GM11168 (cell line): ENCODE measurements around the gene SNCB.

Source experiments
- in situ Hi-C: fragments of 300-500 bp; cut with MboI; formaldehyde crosslinking; loops from one replicate; pipeline ENCODE4 v1.12.0; 2022; ENCODE audit warnings: low sequenced_read_pairs; ENCODE audit not compliant: unreplicated experiment

The SNCB gene

GRCh38 chr5:176646049-176646706 lies 15.8 kb upstream of the SNCB start:
- in situ Hi-C loops, result no loop called here

- in situ Hi-C loops, result no loop called here
These were observed 14.7 kb upstream of the SNCB start for GRCh38 chr5:176644878-176645670.

- in situ Hi-C loops, result no loop called here
These were observed 14.0 kb upstream of the SNCB start for GRCh38 chr5:176644294-176644693.

- in situ Hi-C loops, result no loop called here
These were observed 13.3 kb upstream of the SNCB start for GRCh38 chr5:176643491-176644219.

- in situ Hi-C loops, result no loop called here
These were observed 12.5 kb upstream of the SNCB start for GRCh38 chr5:176642675-176643490.

GRCh38 chr5:176640616-176641015 lies 10.3 kb upstream of the SNCB start:
- in situ Hi-C loops, result no loop called here

- in situ Hi-C loops, result no loop called here
These were observed 9.6 kb upstream of the SNCB start for GRCh38 chr5:176639981-176640380.

GRCh38 chr5:176639208-176639607 lies 8.9 kb upstream of the SNCB start:
- in situ Hi-C loops, result no loop called here

GRCh38 chr5:176638437-176638836 lies 8.1 kb upstream of the SNCB start:
- in situ Hi-C loops, result no loop called here

- in situ Hi-C loops, result no loop called here
These were observed 7.2 kb upstream of the SNCB start for GRCh38 chr5:176637556-176637955.

GRCh38 chr5:176636426-176636825 lies 6.1 kb upstream of the SNCB start:
- in situ Hi-C loops, result no loop called here

GRCh38 chr5:176633598-176633997 lies 3.3 kb upstream of the SNCB start:
- in situ Hi-C loops, result no loop called here

GRCh38 chr5:176632745-176633144 lies 2.4 kb upstream of the SNCB start:
- in situ Hi-C loops, result no loop called here

- in situ Hi-C loops, result no loop called here
These were observed 1.3 kb upstream of the SNCB start for GRCh38 chr5:176631383-176632200.

- in situ Hi-C loops, result no loop called here
These were observed 418 bp upstream of the SNCB start for GRCh38 chr5:176630681-176631222.

- in situ Hi-C loops, result no loop called here
These were observed 949 bp downstream of the SNCB start for GRCh38 chr5:176629317-176629852.

GRCh38 chr5:176628406-176629228 lies 1.7 kb downstream of the SNCB start:
- in situ Hi-C loops, result no loop called here

- in situ Hi-C loops, result no loop called here
These were observed 2.8 kb downstream of the SNCB start for GRCh38 chr5:176627582-176627981.
